ENCODE data around the gene TAAR1.
"Not testable (repeated sequence)": the region's sequence is repeated elsewhere in the genome, so short reads cannot be mapped to it uniquely, and the experiment has no call there.

DNA sequence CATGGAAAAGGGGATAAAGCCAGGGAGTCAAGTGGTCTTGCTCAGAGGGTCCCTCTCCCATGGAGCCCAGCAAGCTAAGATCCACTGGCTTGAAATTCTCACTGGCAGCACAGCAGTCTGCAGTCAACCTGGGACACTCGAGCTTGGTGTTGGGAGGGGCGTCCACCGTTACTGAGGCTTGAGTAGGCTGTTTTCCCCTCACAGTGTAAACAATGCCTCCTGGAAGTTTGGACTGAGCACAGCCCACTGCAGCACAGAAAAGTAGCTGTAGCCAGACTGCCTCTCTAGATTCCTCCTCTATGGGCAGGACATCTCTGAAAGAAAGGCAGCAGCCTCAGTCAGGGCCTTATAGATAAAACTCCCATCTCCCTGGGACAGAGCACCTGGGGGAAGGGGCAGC is 23.7 kb downstream of the TAAR1 start:
- TF ChIP-seq, protein P1, sequence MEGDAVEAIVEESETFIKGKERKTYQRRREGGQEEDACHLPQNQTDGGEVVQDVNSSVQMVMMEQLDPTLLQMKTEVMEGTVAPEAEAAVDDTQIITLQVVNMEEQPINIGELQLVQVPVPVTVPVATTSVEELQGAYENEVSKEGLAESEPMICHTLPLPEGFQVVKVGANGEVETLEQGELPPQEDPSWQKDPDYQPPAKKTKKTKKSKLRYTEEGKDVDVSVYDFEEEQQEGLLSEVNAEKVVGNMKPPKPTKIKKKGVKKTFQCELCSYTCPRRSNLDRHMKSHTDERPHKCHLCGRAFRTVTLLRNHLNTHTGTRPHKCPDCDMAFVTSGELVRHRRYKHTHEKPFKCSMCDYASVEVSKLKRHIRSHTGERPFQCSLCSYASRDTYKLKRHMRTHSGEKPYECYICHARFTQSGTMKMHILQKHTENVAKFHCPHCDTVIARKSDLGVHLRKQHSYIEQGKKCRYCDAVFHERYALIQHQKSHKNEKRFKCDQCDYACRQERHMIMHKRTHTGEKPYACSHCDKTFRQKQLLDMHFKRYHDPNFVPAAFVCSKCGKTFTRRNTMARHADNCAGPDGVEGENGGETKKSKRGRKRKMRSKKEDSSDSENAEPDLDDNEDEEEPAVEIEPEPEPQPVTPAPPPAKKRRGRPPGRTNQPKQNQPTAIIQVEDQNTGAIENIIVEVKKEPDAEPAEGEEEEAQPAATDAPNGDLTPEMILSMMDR (IDR thresholded peaks at IDR 0.05), result not testable (repeated sequence)
- TF ChIP-seq, protein P2, sequence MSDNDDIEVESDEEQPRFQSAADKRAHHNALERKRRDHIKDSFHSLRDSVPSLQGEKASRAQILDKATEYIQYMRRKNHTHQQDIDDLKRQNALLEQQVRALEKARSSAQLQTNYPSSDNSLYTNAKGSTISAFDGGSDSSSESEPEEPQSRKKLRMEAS (IDR thresholded peaks at IDR 0.05), result not testable (repeated sequence)
- TF ChIP-seq POLR2A (IDR thresholded peaks at IDR 0.05; ENCODE audit: low read length); RAD21 (conservative IDR thresholded peaks at IDR 0.05 in 1 of 2, IDR thresholded peaks at IDR 0.05 in 1 of 2); SMC3 (IDR thresholded peaks at IDR 0.05); ESRRA (IDR thresholded peaks at IDR 0.05; ENCODE audit: borderline replicate concordance, low read length); JUN (IDR thresholded peaks at IDR 0.05): not testable (repeated sequence)
